Upper lobe of right lung (tissue), 1 donor: ENCODE measurements around the gene PFKP. TPM values are rescaled to one million over a fixed set of nuclear protein-coding genes. Genes with fewer than 3 reads are reported as not detected.
"Not testable (repeated sequence)": the region's sequence is repeated elsewhere in the genome, so short reads cannot be mapped to it uniquely, and the experiment has no call there.

Source experiments
- ATAC-seq: fragments of 200-7000 bp; cut with Tn5 transposase; one replicate; pipeline ENCODE4 v1.9.1; 2020; ENCODE audit warnings: mild to moderate bottlenecking, moderate library complexity
- DNase-seq: peaks from one replicate; pipeline ENCODE4 v3.0.0-alpha.2; 2020
- H3K27ac ChIP-seq: fragments of 200-600 bp; one replicate; pipeline ENCODE4 v1.8.0; 2022
- H3K27me3 ChIP-seq: fragments of 200-600 bp; one replicate; pipeline ENCODE4 v1.8.0; 2022; ENCODE audit warnings: mild to moderate bottlenecking
- H3K36me3 ChIP-seq: fragments of 200-600 bp; one replicate; pipeline ENCODE4 v1.8.0; 2022
- H3K4me1 ChIP-seq: fragments of 200-600 bp; one replicate; pipeline ENCODE4 v1.8.0; 2022
- H3K4me3 ChIP-seq: fragments of 200-600 bp; one replicate; pipeline ENCODE4 v1.8.0; 2022; ENCODE audit warnings: mild to moderate bottlenecking
- H3K9me3 ChIP-seq: fragments of 200-600 bp; one replicate; pipeline ENCODE4 v1.8.0; 2022
- CTCF ChIP-seq: fragments of 200-600 bp; IDR thresholded peaks from one replicate; pipeline ENCODE4 v1.8.0; 2022; ENCODE audit warnings: antibody characterized with exemption
- intact Hi-C: fragments of 100-400 bp; cut with DNase I; formaldehyde crosslinking; loops from one replicate; pipeline ENCODE4 v1.11.0; 2022
- total RNA-seq: library from RNA; stranded (reverse); fragmentation: NEBNext Ultra II Directional; extraction: Animal tissue kit (Norgen Biotek cat#: 25700); gene quantifications from one replicate; pipeline ENCODE4 v1.2.1, GENCODE V29; 2021
- donor health status: DM: no; HTN: yes; CAD: no; lungs with severe emphysema.

Gene PFKP
- total RNA-seq, 1 donor from 2014 or later: 29.3 TPM

GRCh38 chr10:3102720-3103427 lies 35.5 kb downstream of the PFKP start:
- DNase-seq (no peak), ATAC-seq (no peak)
- H3K27ac ChIP-seq: no peak overlapping the region
- H3K36me3 ChIP-seq: no peaks in the 10 kb centered on the region
- TF ChIP-seq CTCF: no peak
- H3K4me3 ChIP-seq: no peak overlapping the region
- H3K9me3 ChIP-seq: no peaks in the 10 kb centered on the region
- no peaks in the 10 kb centered on the region for H3K27me3 ChIP-seq
- H3K4me1 ChIP-seq: peaks cover 3% of the 10 kb centered on the region
- intact Hi-C loops: no loop called here

- TF ChIP-seq CTCF: no peak
- Histone ChIP-seq H3K9me3 (no peaks in the 10 kb centered on the region), H3K4me1 (peaks cover 3% of the 10 kb centered on the region), H3K27ac (no peak overlapping the region), H3K4me3 (no peak overlapping the region), H3K27me3 (no peaks in the 10 kb centered on the region), H3K36me3 (peaks cover 6% of the 10 kb centered on the region)
- DNase-seq (no peak), ATAC-seq (no peak)
- intact Hi-C loops: no loop called here
These were observed 36.3 kb downstream of the PFKP start for GRCh38 chr10:3103646-3104045.

- Histone ChIP-seq H3K9me3 (no peaks in the 10 kb centered on the region), H3K27ac (no peak overlapping the region), H3K4me1 (peaks cover 3% of the 10 kb centered on the region), H3K27me3 (no peaks in the 10 kb centered on the region), H3K4me3 (no peak overlapping the region), H3K36me3 (peaks cover 7% of the 10 kb centered on the region)
- no peak for TF ChIP-seq CTCF
- no peak for ATAC-seq
- intact Hi-C loops: no loop called here
- no peak for DNase-seq
These were observed 37.0 kb downstream of the PFKP start for GRCh38 chr10:3104251-3104918.

- no peak for DNase-seq
- Histone ChIP-seq H3K4me3 (no peak overlapping the region), H3K27me3 (no peaks in the 10 kb centered on the region), H3K27ac (no peak overlapping the region), H3K36me3 (peaks cover 7% of the 10 kb centered on the region), H3K4me1 (peaks cover 3% of the 10 kb centered on the region), H3K9me3 (no peaks in the 10 kb centered on the region)
- ATAC-seq: no peak
- intact Hi-C loops: no loop called here
- TF ChIP-seq CTCF: no peak
These were observed 37.8 kb downstream of the PFKP start for GRCh38 chr10:3105166-3105565.

GRCh38 chr10:3105905-3106304 lies 38.6 kb downstream of the PFKP start:
- Histone ChIP-seq H3K27ac (no peak overlapping the region), H3K36me3 (peaks cover 7% of the 10 kb centered on the region), H3K4me3 (no peak overlapping the region), H3K4me1 (peaks cover 3% of the 10 kb centered on the region), H3K27me3 (no peaks in the 10 kb centered on the region), H3K9me3 (no peaks in the 10 kb centered on the region)
- intact Hi-C loops: no loop called here
- DNase-seq: no peak
- TF ChIP-seq CTCF: no peak
- ATAC-seq: no peak

GRCh38 chr10:3106328-3106727 lies 39.0 kb downstream of the PFKP start:
- H3K27ac ChIP-seq, ATAC-seq, intact Hi-C loops, DNase-seq, H3K4me3 ChIP-seq, H3K27me3 ChIP-seq, H3K36me3 ChIP-seq, H3K4me1 ChIP-seq, H3K9me3 ChIP-seq: not testable (repeated sequence)
